Stomach smooth muscle (tissue), 2 donors: ENCODE results near the gene CD40.

ENCODE experiments used
- H3K27ac ChIP-seq: one replicate; pipeline ENCODE4 v1.7.0; 2013; ENCODE audit warnings: mild to moderate bottlenecking, low read length, inconsistent platforms
- H3K27me3 ChIP-seq, 2 donors: one replicate each; pipeline ENCODE4 v1.7.0; 2013; ENCODE audit warnings: low read length in 2 of 2; ENCODE audit not compliant: insufficient read depth in 2 of 2, control insufficient read depth in 1 of 2
- H3K36me3 ChIP-seq, 2 donors: one replicate each; pipeline ENCODE4 v1.7.0; 2013; ENCODE audit warnings: low read length in 2 of 2; ENCODE audit not compliant: control insufficient read depth in 2 of 2, insufficient read depth in 2 of 2
- H3K4me1 ChIP-seq: one replicate; pipeline ENCODE4 v1.7.0; 2013; ENCODE audit warnings: low read length; ENCODE audit not compliant: control insufficient read depth, insufficient read depth
- H3K4me3 ChIP-seq, 2 donors: one replicate each; pipeline ENCODE4 v1.7.0; 2013; ENCODE audit warnings: low read length in 2 of 2
- H3K9ac ChIP-seq, 2 donors: one replicate each; pipeline ENCODE4 v1.7.0; 2013; ENCODE audit warnings: low read length in 2 of 2, mild to moderate bottlenecking in 1 of 2
- H3K9me3 ChIP-seq, 2 donors: one replicate each; pipeline ENCODE4 v1.7.0; 2013; ENCODE audit warnings: low read length in 2 of 2; ENCODE audit not compliant: control insufficient read depth in 2 of 2
- donor health status: healthy.
- donor health status: Pancreatic carcinoma.

CD40 gene

DNA sequence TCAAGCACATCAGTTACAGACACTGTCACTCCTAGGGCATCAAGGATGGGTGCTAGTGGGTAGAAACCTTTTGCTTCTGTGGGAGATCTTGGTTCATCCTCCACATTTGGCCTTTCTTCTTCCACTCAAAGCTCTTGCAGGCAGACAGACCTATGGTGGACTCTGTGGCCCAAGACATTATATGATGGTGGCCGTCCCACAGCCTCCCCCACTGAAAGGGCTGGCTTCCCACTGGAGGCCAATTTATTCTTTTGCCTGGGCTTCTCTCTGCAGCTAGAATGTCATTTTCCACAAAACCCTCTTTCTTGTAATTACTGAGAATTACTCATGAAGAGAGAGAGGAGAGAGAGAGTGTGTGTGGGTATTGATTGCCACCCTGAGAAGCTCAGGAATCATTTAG lies 43.8 kb downstream of the CD40 start:
- Histone ChIP-seq H3K27me3 (peaks cover 26 to 35% of the 10 kb centered on the region in 2 donors), H3K27ac (no peak overlapping the region), H3K4me3 (no peak overlapping the region), H3K36me3 (no peaks in the 10 kb centered on the region), H3K9me3 (no peaks in the 10 kb centered on the region), H3K4me1 (no peaks in the 10 kb centered on the region), H3K9ac (no peak overlapping the region)

DNA sequence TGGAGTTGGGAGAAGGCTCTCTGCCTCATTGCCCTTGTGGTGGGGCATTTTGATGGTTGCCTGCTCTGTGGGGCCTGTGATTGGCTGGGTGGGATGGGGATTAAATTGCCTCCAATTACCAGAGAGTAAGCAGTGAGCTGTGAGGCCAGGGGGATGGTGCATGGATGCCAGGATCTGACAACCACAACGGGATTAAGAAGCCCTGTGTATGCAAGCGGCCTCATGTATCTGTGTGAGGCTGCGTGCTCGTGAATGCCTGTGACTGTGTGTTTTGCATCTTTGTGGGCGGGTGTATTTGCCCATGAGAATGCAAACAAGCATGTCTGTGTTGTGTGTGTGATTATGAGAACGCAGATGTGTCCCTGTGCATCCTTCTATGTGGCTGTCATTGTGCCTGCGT lies 46.1 kb downstream of the CD40 start:
- Histone ChIP-seq H3K4me1 (no peaks in the 10 kb centered on the region), H3K9me3 (peaks cover 0 to 3% of the 10 kb centered on the region in 2 donors)

DNA sequence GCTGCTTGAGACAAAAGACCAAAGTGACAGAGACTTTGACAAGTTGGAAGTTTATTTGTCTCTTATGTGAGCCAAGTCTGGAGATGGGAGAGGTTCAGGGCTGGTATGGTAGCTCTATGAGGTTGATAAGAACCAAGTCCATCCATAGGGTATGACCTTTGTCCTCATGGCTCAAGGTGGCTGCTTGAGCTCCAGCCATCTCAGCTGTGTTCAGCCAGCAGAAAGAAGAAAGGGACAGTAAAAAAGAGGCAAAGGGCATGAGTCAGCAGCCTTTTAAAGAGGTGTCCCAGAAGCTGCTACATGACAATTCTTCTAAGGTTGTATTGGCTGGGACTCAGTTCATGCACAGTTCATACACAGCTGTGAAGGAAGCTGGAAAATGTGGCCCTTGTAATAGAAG lies 49.0 kb downstream of the CD40 start:
- Histone ChIP-seq H3K4me3 (no peak overlapping the region), H3K9ac (no peak overlapping the region), H3K27ac (no peak overlapping the region), H3K36me3 (no peaks in the 10 kb centered on the region), H3K9me3 (peaks cover 0 to 3% of the 10 kb centered on the region in 2 donors), H3K4me1 (no peaks in the 10 kb centered on the region), H3K27me3 (peaks cover 21 to 38% of the 10 kb centered on the region in 2 donors)

More for the DNA sequence above, 46.1 kb downstream of the CD40 start:
- Histone ChIP-seq H3K27me3 (peaks cover 21 to 34% of the 10 kb centered on the region in 2 donors), H3K36me3 (no peaks in the 10 kb centered on the region), H3K27ac (no peak overlapping the region), H3K9ac (no peak overlapping the region), H3K4me3 (no peak overlapping the region)

DNA sequence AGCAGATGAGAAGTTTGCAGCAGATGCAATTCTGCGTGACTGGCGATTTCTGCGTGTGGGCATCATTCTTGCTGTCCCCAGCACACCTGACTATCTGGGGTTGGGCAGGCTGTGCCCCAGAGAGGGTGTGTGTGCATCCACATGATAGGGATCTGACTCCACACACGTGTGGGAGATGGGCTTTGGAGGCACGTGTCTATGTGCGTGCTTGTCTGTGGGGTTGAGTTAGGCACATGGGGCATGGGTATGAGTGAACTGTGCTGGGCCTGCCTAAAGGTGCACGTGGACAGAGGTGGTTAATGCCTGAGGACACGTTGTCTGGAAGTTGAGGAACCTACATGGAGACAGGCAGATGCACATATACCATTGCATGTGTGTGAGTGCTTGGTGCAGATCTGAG lies 50.3 kb downstream of the CD40 start:
- Histone ChIP-seq H3K36me3 (no peaks in the 10 kb centered on the region), H3K4me1 (no peaks in the 10 kb centered on the region), H3K27ac (no peak overlapping the region), H3K4me3 (no peak overlapping the region), H3K27me3 (peaks cover 30 to 49% of the 10 kb centered on the region in 2 donors), H3K9me3 (peaks cover 0 to 3% of the 10 kb centered on the region in 2 donors), H3K9ac (no peak overlapping the region)

DNA sequence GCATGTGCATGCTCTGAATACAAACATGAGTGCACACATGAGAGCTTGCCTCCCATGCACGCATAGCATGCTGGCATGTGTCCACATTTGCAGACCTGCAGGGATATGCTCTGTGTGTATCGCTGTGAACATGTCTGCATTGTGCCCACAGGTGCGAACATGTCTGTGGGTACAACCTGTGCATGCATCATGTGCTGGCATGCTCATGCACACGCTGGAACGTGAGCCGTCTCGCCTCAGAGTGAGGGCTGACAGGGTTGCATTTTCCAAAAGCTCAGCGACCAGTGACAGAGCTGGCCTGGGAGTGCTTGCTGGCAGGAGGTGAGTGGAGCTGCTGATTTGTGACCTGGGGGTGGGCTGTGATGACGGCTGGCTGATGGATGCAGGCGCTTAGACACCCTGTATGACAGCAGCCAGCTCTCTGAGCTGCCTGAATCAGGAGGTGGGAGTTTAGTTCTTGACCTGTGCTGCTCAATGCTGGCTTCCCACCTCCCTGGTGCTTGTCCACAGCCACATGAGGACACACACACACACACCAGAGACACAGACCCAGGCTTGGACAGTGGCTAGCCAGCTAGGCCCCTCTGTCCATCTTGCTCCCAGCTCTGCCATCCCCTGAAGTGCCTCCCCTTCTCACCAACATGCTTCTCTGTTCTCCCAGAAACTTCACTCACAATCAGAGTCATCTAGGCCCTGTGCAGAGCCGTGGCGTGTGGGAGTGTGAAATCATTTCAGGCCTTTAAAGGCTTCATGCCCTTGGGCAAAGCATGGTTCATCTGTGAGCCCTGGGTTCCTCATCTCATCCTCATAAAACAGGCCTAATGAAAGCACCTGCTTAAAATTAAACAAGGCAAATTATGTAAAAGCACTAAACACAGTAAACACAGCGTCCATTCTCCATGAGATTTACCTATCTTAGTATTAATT lies 51.4 kb downstream of the CD40 start:
- Histone ChIP-seq H3K4me1 (no peaks in the 10 kb centered on the region), H3K36me3 (no peaks in the 10 kb centered on the region), H3K9ac (no peak overlapping the region), H3K4me3 (no peak overlapping the region), H3K27me3 (peaks cover 37 to 51% of the 10 kb centered on the region in 2 donors), H3K27ac (no peak overlapping the region), H3K9me3 (peaks cover 0 to 3% of the 10 kb centered on the region in 2 donors)

DNA sequence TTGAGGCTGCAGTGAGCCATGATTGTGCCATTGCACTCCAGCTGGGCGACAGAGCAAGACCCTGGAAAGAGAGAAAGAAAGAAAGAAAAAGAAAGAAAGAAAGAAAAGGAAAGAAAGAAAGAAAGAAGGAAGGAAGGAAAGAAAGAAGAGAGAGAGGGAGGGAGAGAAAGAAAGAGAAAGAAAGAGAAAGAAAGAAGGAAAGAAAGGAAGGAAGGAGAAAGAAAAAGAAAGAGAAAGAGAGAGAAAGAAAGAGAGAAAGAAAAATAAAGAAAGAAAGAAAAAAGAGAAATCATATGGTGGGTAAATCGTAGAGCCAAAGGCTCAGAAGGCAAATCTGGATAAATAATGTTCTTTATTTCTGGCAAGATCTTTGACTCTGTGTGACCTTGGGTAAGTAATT lies 53.4 kb downstream of the CD40 start:
- peaks cover 48 to 59% of the 10 kb centered on the region in 2 donors for H3K27me3 ChIP-seq
- no peak overlapping the region for H3K9ac ChIP-seq
- no peaks in the 10 kb centered on the region for H3K36me3 ChIP-seq
- H3K4me3 ChIP-seq, result no peak overlapping the region
- H3K9me3 ChIP-seq, result peaks cover 0 to 3% of the 10 kb centered on the region in 2 donors
- H3K27ac ChIP-seq, result no peak overlapping the region
- H3K4me1 ChIP-seq, result peaks cover 2% of the 10 kb centered on the region

DNA sequence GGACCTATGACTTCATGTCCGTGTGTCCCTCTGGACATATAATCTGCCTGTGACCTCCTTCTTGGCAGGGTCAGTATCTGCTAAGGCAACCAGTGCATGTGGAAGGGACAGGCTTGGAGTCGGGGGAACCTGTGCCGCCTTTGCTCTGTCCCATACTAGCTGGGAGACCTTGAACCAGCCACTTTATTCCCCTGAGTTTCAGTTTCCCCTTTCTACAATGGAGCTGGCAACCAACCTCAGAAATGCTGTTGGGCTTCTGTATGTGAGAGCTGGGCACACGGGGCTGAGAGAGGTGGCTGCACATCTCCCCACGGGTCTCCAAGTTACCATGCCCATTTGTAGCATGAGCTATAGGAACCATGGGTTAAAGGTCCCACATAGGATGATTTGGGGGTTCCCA lies 53.8 kb downstream of the CD40 start:
- peaks cover 2% of the 10 kb centered on the region for H3K4me1 ChIP-seq
- H3K27ac ChIP-seq, result no peak overlapping the region
- H3K9me3 ChIP-seq, result peaks cover 0 to 3% of the 10 kb centered on the region in 2 donors
- H3K36me3 ChIP-seq, result no peaks in the 10 kb centered on the region
- no peak overlapping the region for H3K9ac ChIP-seq
- H3K4me3 ChIP-seq, result no peak overlapping the region
- H3K27me3 ChIP-seq, result peaks cover 48 to 59% of the 10 kb centered on the region in 2 donors

DNA sequence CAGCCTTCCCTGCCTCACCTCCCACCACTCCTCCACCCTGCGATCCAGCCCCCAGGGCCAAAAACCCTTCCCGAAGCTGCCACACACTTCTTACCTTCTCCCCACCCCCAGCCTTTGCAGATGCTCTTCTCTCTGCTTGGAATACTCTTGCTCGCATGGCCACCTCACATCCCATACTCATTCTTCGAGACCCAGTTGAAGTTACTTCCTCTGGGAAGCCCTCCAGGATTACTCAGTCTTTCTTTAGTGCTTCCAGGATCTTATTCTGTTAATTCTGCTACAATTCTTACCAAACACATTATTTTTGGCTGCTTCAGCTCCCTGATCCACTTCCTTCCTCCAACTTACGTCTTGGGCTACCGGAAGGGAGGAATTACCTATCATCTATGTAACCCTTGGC lies 54.3 kb downstream of the CD40 start:
- no peaks in the 10 kb centered on the region for H3K36me3 ChIP-seq
- H3K9me3 ChIP-seq, result no peaks in the 10 kb centered on the region
- peaks cover 48 to 63% of the 10 kb centered on the region in 2 donors for H3K27me3 ChIP-seq
- no peak overlapping the region for H3K27ac ChIP-seq
- H3K4me3 ChIP-seq, result no peak overlapping the region
- H3K9ac ChIP-seq, result no peak overlapping the region
- H3K4me1 ChIP-seq, result peaks cover 2% of the 10 kb centered on the region

DNA sequence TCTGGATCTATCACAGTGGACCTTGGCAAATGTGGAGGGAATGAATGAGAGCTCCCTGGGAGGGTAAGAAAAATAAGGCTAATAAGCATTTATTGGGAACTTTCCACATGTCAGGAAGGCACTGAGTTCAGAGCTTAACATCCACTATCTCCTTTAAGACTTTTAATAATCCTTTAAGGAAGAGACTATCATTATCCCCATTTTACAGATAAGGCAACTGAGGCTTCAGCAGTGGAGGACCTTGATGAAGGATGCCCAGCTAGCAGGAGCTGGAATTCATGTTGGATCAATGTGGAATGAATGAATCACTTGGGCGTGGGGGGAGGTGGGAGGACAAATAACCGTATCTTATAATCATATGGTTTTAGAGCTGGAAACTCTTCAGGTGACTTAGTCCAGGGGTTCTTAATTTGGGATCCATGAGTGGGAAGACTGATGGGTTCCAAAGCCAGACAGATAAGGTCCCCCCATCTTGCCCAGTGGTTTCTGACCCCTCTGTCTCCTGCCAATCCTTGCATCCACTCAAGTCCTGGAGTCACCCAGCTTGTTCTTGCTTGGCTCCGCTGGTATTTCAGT lies 54.9 kb downstream of the CD40 start:
- H3K4me1 ChIP-seq, result peaks cover 2% of the 10 kb centered on the region
- H3K9ac ChIP-seq, result no peak overlapping the region
- H3K4me3 ChIP-seq, result no peak overlapping the region
- H3K27me3 ChIP-seq, result peaks cover 45 to 66% of the 10 kb centered on the region in 2 donors
- no peaks in the 10 kb centered on the region for H3K9me3 ChIP-seq
- no peaks in the 10 kb centered on the region for H3K36me3 ChIP-seq
- no peak overlapping the region for H3K27ac ChIP-seq

DNA sequence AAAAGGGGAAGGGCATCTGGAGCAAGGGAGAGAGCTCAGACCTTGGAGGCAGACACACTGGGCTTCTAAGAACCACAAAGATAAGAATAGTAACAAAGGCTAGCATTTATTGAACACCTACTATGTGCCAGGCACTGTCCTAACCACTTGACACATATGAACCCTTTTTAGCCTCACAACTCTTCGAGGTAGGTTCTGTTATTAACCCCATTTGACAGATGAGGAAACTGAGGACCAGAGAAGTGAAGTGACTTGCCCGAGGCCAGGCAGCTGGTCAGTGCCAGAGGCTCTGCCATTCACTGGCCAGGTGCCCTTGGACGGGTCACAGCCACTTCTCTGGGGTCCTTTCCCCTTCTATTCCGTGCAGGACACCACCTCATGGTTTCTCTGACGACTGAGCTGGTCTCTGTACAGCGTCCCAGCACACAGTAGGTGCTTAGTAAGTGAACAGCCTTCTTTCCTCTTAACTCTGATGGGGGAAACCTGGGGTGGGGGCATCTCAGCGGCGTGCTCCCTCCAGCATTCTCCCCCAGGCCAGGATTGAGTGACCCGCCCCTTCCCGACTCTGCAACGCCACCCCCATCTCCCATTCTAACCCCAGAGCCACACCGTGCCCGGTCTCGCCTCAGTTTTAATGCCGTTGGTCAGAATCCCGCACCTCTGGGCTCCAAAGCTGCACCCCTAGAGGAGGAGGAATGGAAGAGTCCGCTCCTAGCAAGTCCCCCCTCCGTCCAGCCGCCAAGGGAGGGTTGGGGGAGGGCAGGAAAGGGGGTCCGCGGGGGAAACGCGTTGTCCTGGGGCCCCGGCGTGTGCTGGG lies 55.7 kb downstream of the CD40 start:
- no peaks in the 10 kb centered on the region for H3K36me3 ChIP-seq
- no peak overlapping the region for H3K27ac ChIP-seq
- peaks cover 40 to 63% of the 10 kb centered on the region in 2 donors for H3K27me3 ChIP-seq
- no peak overlapping the region for H3K9ac ChIP-seq
- no peaks in the 10 kb centered on the region for H3K9me3 ChIP-seq
- H3K4me1 ChIP-seq, result peaks cover 2% of the 10 kb centered on the region
- no peak overlapping the region for H3K4me3 ChIP-seq
